ENCODE data around the gene HCN4.

HCN4 gene

GRCh38 chr15:73286311-73286710 is 82.4 kb downstream of the HCN4 start:
- H3K9me3 ChIP-seq (ENCODE audit: severe bottlenecking), result no peaks in the 10 kb centered on the region
- ATAC-seq (ENCODE audit: low read depth), result no peak
- no peaks in the 10 kb centered on the region for H3K27me3 ChIP-seq (ENCODE audit: insufficient read depth, poor library complexity, severe bottlenecking)
- H3K36me3 ChIP-seq (ENCODE audit: low read depth), result no peaks in the 10 kb centered on the region
- no peak overlapping the region for H3K4me3 ChIP-seq (ENCODE audit: severe bottlenecking)
- no peak for TF ChIP-seq CTCF (IDR thresholded peaks at IDR 0.05; ENCODE audit: poor library complexity, severe bottlenecking)
- no peak overlapping the region for H3K27ac ChIP-seq (ENCODE audit: poor library complexity, severe bottlenecking)
- no peak for DNase-seq (ENCODE audit: low spot score)
- H3K4me1 ChIP-seq (ENCODE audit: insufficient read depth, poor library complexity, severe bottlenecking), result no peaks in the 10 kb centered on the region

- Histone ChIP-seq H3K4me1 (ENCODE audit: insufficient read depth, poor library complexity, severe bottlenecking) (no peaks in the 10 kb centered on the region), H3K9me3 (ENCODE audit: severe bottlenecking) (no peaks in the 10 kb centered on the region), H3K36me3 (ENCODE audit: low read depth) (no peaks in the 10 kb centered on the region), H3K4me3 (ENCODE audit: severe bottlenecking) (no peak overlapping the region), H3K27me3 (ENCODE audit: insufficient read depth, poor library complexity, severe bottlenecking) (no peaks in the 10 kb centered on the region), H3K27ac (ENCODE audit: poor library complexity, severe bottlenecking) (no peak overlapping the region)
- DNase-seq (ENCODE audit: low spot score), result no peak
- TF ChIP-seq CTCF (IDR thresholded peaks at IDR 0.05; ENCODE audit: poor library complexity, severe bottlenecking), result peak; percentile 67
- peak; percentile 58; the same call in 1 of the 3 replicates for ATAC-seq (ENCODE audit: low read depth)
Measured at GRCh38 chr15:73284090-73284716, 84.6 kb downstream of the HCN4 start.

- H3K4me3 ChIP-seq (ENCODE audit: severe bottlenecking), result no peak overlapping the region
- DNase-seq (ENCODE audit: low spot score), result no peak
- no peaks in the 10 kb centered on the region for H3K27me3 ChIP-seq (ENCODE audit: insufficient read depth, poor library complexity, severe bottlenecking)
- no peaks in the 10 kb centered on the region for H3K36me3 ChIP-seq (ENCODE audit: low read depth)
- H3K4me1 ChIP-seq (ENCODE audit: insufficient read depth, poor library complexity, severe bottlenecking), result no peaks in the 10 kb centered on the region
- no peaks in the 10 kb centered on the region for H3K9me3 ChIP-seq (ENCODE audit: severe bottlenecking)
- ATAC-seq (ENCODE audit: low read depth), result no peak; the same call in 2 of the 3 replicates
- H3K27ac ChIP-seq (ENCODE audit: poor library complexity, severe bottlenecking), result no peak overlapping the region
- TF ChIP-seq CTCF (IDR thresholded peaks at IDR 0.05; ENCODE audit: poor library complexity, severe bottlenecking), result no peak
Measured at GRCh38 chr15:73283366-73283962, 85.3 kb downstream of the HCN4 start.

- Histone ChIP-seq H3K4me3 (ENCODE audit: severe bottlenecking) (no peak overlapping the region), H3K27me3 (ENCODE audit: insufficient read depth, poor library complexity, severe bottlenecking) (no peaks in the 10 kb centered on the region), H3K9me3 (ENCODE audit: severe bottlenecking) (no peaks in the 10 kb centered on the region), H3K4me1 (ENCODE audit: insufficient read depth, poor library complexity, severe bottlenecking) (no peaks in the 10 kb centered on the region), H3K27ac (ENCODE audit: poor library complexity, severe bottlenecking) (no peak overlapping the region), H3K36me3 (ENCODE audit: low read depth) (no peaks in the 10 kb centered on the region)
- TF ChIP-seq CTCF (IDR thresholded peaks at IDR 0.05; ENCODE audit: poor library complexity, severe bottlenecking), result no peak
- DNase-seq (ENCODE audit: low spot score) (no peak), ATAC-seq (ENCODE audit: low read depth) (no peak)
Measured at GRCh38 chr15:73282567-73283365, 86.0 kb downstream of the HCN4 start.
